Posterior cingulate gyrus (tissue), 11 donors: ENCODE results near the gene COL18A1.

Source experiments
- DNase-seq, 10 donors: peaks; one replicate each; pipeline versions ENCODE4 v3.0.0 to v3.0.0-alpha.2; 2020 to 2021; ENCODE audit warnings: mixed read lengths in 3 of 10
- intact Hi-C: fragments of 100-400 bp; cut with DNase I; formaldehyde crosslinking; loops from one replicate; pipeline ENCODE4 v1.15.1; 2023

Gene COL18A1

DNA sequence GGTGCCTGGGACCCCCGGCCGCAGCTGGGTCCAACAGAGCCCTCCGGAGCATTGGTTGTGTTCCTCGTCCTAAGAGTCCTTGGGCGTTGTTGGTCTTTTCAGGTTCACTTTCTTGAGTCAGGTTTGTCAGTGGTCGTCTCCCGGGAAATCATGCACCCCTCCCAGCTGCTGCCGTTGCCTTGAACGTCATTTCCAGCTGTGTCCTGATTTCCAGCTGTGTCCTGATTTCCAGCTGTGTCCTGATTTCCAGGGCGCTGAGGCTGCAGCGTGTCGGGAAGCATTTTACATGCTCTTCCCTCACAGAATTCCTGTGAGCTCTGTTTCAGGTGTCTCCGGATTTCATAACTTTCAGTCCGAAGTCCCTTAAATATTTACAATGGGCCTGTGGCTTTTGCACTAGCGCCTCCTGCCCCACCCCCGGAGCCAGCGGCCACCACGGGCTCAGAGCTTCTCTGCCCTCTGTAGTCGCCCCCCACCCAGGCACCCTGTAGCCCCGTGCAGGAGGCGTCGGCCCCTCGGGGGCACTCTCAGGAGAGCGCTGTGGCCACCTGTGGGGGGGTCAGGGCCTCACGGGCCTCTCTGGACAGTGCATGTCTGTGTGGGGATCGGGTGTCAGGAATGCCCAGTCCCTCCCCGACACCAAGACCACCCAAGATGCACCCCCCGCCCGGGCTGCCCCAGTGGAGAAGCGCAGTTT, 66.7 kb downstream of the COL18A1 start:
- intact Hi-C loops, result no loop called here
- peak in 3 of 10 donors; percentile 72 to 85 (median 75) for DNase-seq

DNA sequence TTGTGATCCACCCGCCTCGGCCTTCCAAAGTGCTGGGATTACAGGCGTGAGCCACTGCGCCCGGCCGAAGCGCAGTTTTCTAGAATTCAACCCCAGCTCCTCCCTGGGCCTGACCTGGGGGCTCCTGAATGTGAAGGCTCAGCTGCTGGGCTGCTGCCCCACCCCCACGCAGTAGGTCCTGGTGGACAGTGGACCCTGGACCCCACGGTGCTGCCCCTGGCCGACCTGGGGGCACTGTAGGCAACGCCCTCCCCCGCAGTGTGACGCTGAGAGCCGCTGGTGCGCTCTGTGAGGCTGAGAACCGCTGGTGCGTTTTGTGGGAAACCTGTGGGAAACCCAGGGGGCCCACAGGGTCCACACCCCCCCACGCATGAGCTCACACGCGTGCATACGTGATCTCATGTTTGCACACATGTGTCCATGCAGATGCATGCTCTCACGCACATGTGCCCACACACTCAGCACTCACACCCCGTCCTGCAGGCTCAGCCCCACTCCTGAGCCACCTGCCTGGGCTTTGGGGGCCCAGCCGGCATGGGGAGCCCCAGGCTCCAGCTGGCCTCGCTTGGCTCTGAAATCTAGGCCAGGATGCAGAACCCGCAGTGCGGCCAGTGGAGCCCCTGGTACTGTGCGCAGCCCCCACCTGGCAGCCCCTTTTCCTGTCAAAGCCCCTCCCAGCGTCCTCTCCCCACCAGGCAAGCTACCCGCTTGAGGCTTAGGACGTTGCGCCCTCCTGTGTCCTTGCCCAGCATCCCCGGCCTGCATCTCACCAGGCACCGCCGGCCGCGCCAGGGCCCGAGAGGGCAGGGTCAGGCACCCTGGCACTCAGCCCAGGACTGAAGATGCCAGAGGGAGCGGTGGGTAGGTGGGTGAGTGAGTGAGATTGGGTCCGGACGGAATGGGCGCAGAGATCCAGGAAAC, 67.7 kb downstream of the COL18A1 start:
- intact Hi-C loops, result no loop called here
- DNase-seq, result peak in 4 of 10 donors; percentile 55 to 90 (median 64)

DNA sequence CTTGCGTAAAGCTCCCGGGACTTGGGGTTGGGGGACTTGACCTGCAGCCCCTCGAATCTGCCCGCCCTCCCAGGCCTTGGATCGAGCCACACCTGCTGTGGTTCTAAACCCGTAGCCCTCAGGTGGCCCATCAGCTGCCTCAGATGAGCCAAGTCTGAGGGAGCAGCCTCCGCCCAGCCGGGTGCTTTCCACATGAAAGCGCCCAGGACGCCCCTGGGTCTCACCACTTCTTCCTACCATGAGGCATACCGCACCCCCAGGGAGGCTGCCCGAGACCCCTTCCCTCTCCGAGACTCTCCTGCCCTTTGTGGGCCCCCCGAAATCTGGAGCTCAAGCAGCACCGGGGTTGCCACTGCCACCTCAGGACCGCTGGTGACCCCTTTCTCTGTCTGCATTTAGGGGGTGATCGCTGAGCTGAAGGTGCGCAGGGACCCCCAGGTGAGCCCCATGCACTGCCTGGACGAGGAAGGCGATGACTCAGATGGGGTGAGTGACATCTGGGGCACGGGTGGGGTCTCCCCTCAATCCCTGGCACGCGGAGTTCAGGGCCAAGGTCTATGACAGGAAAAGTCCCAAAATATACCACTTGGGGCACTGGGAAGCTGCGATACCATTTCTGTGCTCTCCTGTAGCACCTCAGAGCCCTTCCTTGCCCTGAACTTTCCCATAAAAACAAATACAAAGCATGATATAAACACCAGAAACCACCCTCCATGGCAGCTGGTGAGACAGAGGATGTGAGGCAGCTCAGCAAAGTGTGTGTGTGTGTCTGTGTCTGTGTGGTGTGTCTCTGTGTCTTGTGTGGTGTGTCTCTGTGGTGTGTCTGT, 68.7 kb downstream of the COL18A1 start:
- peak in 1 of 10 donors; percentile 64 for DNase-seq
- intact Hi-C loops, result no loop called here

DNA sequence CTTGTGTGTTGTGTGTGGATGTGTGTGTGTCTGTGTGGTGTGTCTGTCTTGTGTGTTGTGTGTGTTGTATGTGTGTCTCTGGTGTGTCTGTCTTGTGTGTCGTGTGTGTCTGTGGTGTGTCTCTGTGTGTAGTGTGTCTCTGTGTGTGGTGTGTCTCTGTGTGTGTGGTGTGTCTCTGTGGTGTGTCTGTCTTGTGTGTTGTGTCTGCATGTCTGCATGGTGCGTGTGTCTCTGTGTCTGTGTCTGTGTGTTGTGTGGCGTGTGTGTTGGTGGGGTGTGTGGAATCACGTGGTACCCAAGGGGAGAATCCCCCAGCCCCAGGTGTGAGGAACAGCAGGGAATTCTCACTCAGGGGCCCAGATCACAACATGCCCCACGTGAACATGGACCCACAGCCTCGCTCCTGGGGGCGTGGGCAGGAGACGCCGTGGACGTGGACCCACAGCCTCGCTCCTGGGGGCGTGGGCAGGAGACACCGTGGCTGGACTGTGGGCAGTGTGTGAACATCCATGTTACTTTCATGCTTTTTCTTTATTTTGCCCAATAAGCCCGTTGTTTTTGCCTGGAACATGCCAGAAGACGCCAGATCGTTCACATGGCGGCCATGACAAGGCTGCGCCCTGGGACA, 69.5 kb downstream of the COL18A1 start:
- intact Hi-C loops, result no loop called here
- peak in 1 of 10 donors; percentile 69 for DNase-seq

DNA sequence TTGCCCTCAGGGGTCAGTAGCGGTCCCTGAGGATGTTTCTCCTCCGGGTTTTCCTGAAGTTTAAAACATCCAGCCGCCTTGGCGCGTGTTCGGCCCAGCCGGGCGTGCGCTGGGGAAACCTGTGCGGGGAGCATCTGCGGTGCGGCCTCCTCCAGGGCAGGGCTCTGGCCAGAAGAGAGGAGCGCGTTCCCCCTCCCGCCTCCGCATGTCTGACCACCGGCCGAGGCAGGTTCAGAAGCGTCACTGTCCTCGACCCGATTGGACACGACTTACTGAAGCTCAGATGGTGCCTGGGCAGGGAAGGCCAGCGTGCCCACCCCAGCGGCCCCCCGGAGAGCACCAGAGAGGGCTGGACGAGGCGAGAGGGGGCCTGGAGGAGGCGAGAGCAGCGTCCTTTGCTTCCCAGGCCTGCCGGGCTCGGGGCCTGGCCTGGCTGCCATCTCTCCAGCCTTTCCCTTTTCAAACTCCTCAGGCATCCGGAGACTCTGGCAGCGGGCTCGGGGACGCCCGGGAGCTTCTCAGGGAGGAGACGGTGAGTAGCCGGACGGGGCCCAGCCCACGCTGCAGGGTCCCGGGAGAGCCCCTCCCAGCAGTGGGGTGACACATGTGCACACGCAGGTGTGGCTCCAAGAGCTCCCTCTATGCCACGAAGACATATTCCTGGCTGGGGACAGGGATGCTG, 70.2 kb downstream of the COL18A1 start:
- DNase-seq, result peak in 2 of 10 donors; percentile 67 to 83
- intact Hi-C loops, result no loop called here

DNA sequence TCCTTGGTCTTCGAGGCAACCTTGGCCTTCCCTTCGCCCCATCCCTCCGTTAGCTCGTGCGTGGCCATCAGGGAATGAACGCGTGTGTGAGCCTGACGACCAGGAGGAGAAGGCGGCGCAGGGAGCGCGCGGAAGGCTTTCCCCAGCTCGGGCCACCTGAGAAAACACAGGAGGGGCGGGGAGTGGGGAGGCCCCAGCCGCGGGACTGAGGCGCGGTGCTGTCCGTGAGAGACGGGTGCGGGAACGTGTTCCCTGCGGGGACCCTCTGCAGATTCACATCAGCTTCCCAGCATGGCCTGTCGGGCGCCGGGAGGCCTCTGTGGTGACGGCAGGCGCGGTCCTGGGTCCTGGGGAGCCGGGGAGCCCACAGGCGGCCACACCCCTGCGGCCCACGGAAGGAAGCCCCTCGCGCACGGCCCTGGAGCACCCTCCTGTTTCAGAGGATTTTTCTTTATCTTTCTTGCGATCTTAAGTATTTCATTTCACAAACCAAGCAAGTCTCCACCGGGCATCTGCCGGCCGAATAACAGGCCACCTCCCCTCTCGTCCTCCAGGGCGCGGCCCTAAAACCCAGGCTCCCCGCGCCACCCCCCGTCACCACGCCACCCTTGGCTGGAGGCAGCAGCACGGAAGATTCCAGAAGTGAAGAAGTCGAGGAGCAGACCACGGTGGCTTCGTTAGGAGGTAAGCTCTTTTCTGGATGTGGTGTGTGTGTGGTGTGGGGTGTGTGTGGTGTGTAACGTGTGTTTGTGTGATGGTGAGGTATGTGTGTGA, 71.0 kb downstream of the COL18A1 start:
- intact Hi-C loops, result no loop called here

DNA sequence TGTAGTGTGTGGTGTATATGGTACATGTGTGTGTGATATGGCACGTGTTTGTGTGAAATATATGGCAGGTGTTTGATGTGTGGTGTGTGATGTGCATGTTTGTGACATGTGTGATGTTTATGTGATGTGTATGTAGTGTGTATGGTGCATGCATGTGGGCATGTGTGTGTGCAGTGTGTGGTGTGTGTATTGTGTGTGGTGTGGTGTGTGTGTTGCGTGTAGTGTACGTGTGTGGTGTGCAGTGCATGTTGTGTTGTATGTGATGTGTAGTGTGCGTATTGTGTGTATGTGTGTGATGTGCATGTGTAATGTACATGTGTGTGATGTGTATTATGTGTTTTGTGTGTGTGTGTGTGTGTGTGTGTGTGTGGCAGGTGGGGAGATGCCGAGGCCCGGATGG, 71.6 kb downstream of the COL18A1 start:
- intact Hi-C loops, result no loop called here
- peak in 1 of 10 donors; percentile 32 for DNase-seq

More for the DNA sequence above, 71.0 kb downstream of the COL18A1 start:
- DNase-seq, result peak in 2 of 10 donors; percentile 33 to 75

DNA sequence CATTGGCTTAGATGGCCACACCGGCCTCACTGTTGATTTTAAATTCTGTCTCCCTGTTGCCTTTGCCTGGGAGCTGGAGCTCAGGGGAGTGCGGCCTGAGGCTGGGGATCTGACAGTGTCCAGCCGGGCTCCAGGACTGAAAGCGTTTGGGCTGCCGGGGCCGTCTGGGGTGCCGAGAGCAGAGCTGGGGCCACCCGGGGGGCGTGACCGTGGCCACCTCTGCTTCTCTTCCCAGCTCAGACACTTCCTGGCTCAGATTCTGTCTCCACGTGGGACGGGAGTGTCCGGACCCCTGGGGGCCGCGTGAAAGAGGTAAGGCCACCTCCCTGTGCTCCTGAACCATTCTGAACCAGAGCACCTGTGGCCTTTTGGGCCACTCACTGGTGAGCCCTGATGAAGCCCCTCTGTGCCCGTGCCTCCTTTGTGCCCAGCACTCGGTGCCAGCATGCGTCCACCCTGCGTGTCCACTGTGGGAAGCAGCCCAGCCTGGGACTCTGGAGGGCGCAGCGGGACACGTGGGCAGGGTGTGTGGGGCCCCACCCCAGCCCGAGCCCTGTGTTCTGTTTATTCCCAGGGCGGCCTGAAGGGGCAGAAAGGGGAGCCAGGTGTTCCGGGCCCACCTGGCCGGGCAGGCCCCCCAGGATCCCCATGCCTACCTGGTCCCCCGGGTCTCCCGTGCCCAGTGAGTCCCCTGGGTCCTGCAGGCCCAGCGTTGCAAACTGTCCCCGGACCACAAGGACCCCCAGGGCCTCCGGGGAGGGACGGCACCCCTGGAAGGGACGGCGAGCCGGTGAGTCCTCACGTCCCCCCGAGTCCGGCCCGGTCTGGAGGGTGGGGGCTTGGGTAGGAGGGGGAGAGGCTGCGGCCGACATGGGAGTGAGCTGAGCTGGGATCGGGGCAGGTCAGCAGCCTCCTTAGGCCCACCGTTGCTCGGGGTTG, 72.5 kb downstream of the COL18A1 start:
- DNase-seq, result peak in 2 of 10 donors; percentile 63 to 86
- intact Hi-C loops, result no loop called here

DNA sequence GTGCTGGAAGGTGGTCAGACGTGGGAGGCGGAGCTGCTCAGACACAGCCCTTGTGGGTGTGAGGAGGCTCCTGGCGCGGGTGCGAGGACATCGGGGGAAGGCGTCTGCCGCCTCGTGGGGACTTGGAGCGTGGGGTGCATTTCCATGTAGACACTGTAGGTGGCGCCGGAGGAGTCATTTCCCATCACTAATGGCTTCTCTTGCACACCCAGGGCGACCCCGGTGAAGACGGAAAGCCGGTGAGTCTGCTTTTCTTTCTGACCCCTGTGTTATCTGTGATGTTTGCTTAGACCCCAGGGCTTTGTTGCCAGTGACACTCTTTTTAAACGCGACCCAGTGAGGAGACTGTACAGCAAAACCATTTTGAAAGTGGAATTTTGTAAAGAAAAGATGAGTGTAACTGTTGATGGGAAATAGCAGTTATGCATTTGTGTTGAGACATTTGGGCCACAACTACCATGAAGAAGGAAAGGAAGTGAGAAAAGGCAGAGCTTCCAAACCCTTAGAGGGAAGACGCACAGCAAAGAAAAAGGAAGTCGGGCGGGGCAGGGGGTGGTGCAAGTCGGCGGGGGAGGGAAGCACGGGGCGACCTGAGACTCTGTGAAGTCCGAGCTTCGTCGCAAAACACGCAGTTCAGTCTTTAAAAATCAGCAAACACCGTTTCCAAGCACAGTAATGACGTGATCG, 73.3 kb downstream of the COL18A1 start:
- intact Hi-C loops, result no loop called here
- peak; percentile 46 to 95 (median 74) for DNase-seq

DNA sequence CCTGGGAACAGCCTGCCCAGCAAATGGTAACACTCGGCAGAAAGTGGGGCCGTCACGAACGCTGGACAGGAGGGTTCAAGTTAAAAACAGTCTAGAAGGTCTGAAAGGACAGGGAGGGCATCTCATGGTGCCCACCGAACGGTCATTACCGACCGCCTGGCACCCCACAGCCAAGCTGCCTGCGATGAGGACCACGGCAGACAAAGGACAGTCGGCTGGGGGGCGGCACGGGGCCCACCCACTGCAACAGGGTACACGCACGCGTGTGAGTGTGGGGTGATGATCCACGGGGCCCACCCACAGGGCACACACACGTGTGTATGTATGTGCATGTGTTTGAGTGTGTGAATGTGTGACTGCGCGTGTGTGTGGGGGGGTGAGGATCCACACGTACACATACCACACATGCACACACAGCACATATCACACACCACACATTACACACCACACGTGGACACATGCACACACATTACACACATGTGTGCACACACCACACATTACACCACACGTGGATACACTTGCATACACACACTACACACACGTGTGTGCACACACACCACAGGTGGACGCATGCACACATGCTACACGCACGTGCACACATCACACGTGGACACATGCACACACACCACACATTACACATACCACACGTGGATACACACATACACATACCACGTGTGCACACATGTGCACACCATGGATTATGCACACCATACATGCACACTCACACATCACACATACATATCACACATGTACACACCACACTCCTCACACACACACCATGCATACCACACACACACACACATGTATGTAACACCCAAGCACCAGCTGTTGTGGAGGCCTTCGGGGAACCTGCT, 74.1 kb downstream of the COL18A1 start:
- intact Hi-C loops, result no loop called here
- DNase-seq, result peak in 2 of 10 donors; percentile 55 to 78

DNA sequence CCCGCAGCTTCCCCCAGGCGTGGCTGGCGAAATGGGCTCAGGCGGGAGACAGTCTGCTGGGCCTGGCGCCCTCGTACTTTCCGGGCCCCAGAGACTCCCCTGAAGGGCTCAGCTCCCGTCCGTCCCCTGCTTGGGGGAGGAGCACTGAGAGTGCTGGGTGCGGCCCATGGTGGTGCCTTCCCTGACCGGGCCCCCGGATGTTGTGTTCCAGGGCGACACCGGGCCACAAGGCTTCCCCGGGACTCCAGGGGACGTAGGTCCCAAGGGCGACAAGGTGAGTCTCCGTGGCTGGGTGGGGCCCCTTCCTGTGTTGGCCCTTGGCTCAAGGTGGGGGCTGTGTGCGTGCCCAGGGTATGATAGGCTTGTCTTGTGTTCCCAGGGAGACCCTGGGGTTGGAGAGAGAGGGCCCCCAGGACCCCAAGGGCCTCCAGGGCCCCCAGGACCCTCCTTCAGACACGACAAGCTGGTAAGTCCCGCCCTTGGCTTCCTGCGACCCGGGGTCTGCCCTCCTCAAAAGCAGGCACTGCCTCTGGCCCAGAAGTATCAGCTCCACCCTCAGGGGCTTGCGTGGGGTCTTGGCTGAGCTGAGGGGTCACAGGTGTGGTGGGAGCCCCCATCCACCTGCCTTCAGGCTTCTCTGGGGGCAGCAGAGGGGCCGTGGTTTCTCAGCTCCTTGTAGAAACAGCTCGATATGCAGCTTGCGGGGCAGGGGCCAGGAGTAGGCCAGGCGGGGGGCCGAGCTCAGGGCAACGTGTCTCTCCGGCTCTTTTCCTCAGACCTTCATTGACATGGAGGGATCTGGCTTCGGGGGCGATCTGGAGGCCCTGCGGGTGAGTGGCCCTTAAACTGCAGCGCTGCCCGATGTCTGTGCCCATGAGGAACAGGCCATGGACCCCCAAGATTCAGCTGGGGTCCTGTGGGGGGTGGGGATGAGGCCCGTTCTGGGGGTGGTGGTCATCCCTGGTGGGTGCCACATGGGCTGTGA, 75.0 kb downstream of the COL18A1 start:
- intact Hi-C loops, result no loop called here
- DNase-seq, result peak in 2 of 10 donors; percentile 63 to 72

DNA sequence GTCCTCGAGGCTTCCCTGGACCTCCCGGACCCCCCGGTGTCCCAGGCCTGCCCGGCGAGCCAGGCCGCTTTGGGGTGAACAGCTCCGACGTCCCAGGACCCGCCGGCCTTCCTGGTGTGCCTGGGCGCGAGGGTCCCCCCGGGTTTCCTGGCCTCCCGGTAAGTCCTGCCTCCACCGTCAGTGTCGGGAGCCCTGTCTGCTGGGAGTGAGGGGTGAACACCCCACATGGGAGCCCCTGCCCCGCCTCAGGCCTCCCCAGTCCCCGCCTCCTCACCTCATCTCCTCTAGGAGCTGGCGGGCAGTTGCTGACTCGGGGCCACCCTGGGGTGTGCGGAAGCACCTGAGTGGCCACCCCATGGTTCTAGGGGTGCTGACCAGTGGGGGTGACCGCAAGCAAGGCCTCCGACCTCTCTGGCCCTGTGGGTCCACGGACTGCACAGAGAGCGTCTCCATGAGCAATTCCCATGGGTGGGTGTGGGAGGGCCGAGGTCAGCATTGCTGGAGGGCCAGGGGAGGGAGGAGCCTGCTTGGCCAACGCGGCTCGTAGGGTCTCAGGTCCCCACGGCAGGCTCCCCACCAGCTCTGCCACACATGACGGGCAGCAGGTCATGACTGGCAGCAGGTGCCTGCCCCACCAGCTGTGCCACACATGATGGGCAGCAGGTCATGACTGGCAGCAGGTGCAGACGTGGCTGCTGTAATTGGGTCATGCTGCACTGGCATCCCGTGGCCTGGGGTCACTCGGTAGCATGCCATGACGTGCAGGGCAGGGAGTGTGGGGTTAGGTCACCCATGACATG, 75.9 kb downstream of the COL18A1 start:
- DNase-seq, result peak in 2 of 10 donors; percentile 71 to 77
- intact Hi-C loops, result no loop called here

DNA sequence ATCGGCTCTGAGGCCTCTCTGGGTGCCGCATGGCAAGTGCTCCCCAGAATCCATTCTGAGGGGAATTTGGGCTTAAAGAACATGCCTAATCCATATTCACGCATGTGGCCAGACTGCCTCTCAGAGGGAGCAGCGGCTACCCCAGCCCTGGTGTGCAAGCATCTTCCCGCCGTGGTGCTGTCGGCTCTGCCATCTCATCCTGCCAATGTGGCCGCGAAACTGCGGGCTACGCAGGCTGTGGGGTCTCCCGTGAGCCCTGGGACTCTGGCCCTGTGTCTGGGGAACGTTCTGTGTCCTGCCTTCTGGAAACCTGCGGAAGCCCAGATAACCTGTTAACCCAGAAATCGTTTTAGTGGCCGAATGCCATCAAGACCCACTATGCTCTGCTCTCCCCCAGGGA, 76.6 kb downstream of the COL18A1 start:
- DNase-seq, result peak in 2 of 10 donors; percentile 41 to 55
- intact Hi-C loops, result no loop called here
